OCI-LY3 (cell line): ENCODE measurements around the gene ASIC5.
A peak's percentile ranks its signal among the peaks of the same experiment; 100 is the strongest.
"Not testable (repeated sequence)": the region's sequence is repeated elsewhere in the genome, so short reads cannot be mapped to it uniquely, and the experiment has no call there.

Source experiments
- H2AFZ ChIP-seq: fragments of 200-600, 300-600 bp; shearing (Covaris generic); 2 replicates; pipeline ENCODE4 v1.6.0; 2014; ENCODE audit warnings: antibody characterized with exemption, low read depth, low read length
- H3K27ac ChIP-seq: fragments of 200-600, 300-600 bp; sonication (generic); 2 replicates; pipeline ENCODE4 v1.5.1; 2014; ENCODE audit warnings: mild to moderate bottlenecking, low read length, moderate library complexity, mixed read lengths
- H3K27me3 ChIP-seq: fragments of 200-600, 300-600 bp; sonication (generic); 2 replicates; pipeline ENCODE4 v1.6.1; 2014; ENCODE audit warnings: low read depth, low read length, mixed read lengths
- H3K36me3 ChIP-seq: fragments of 200-600, 300-600 bp; sonication (generic); replicated peaks from 2 replicates; pipeline ENCODE3; 2014; ENCODE audit warnings: low read depth, low read length, mixed read lengths
- H3K4me1 ChIP-seq: fragments of 300-600, 200-600 bp; sonication (generic); 2 replicates; pipeline ENCODE4 v1.6.1; 2014; ENCODE audit warnings: low read length, mixed read lengths
- H3K4me2 ChIP-seq: fragments of 200-600, 300-600 bp; sonication (generic); 2 replicates; pipeline ENCODE4 v1.6.1; 2014; ENCODE audit warnings: low read length, mixed read lengths
- H3K4me3 ChIP-seq: fragments of 300-600, 200-600 bp; sonication (generic); 2 replicates; pipeline ENCODE4 v1.5.1; 2014; ENCODE audit warnings: antibody characterized with exemption, mild to moderate bottlenecking, low read length, moderate library complexity
- H3K79me2 ChIP-seq: fragments of 300-600, 200-600 bp; shearing (Covaris generic); 2 replicates; pipeline ENCODE4 v1.6.1; 2014; ENCODE audit warnings: mild to moderate bottlenecking, low read length, mixed read lengths
- H3K9ac ChIP-seq: fragments of 300-600, 200-600 bp; shearing (Covaris generic); 2 replicates; pipeline ENCODE4 v1.6.0; 2014; ENCODE audit warnings: mild to moderate bottlenecking, low read length, moderate library complexity
- H3K9me3 ChIP-seq: fragments of 200-600, 300-600 bp; shearing (Covaris generic); 2 replicates; pipeline ENCODE4 v1.6.1; 2014; ENCODE audit warnings: low read length, mixed read lengths; ENCODE audit not compliant: insufficient read depth
- H4K20me1 ChIP-seq: fragments of 200-600, 300-600 bp; sonication (generic); 2 replicates; pipeline ENCODE4 v1.6.1; 2016; ENCODE audit warnings: low read length, mixed read lengths; ENCODE audit not compliant: insufficient read depth
- EZH2phosphoT487 ChIP-seq: fragments of 200-600 bp; shearing (Covaris generic); IDR thresholded peaks from 2 replicates; pipeline ENCODE4 v1.6.1; 2018; ENCODE audit warnings: antibody characterized with exemption, mixed run types, low read depth
- TF ChIP-seq, protein P1 (sequence below): fragments of 200-600, 300-600 bp; sonication (generic); IDR thresholded peaks from 2 replicates; pipeline ENCODE4 v1.5.1; 2014; ENCODE audit warnings: antibody characterized with exemption, low read length, low read depth

ASIC5 gene

DNA sequence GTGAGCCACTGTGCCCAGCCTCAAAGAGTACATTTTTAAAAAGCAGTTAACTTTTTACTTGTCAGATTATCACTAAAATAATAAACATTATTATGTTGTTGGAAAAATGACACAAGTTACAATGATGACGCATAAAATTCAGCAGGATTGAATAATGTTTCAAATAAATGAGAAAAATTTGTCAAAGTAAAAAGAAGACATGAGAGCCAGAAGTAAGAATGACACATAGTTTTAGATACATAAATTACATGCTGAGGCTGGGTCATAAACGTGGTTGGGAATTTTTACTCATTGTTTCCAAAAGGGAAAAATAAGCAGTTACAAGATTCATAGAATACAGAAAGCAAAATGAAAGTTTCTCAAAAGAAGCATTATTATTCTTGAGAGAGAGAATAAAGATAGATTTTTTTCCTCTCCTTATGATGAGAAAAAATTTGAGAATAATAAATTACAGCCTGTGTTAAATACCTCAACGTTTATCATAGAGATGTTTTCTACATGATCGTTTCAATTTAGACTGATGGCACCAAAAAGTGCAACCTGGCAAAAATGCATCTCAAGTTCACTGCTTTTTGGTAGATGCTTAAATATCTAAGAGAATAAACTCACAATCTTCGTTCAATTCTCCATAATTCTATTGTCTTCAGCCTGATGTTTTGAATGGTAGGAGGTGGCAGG lies 66.8 kb downstream of the ASIC5 start:
- no peaks in the 10 kb centered on the region for H3K79me2 ChIP-seq

DNA sequence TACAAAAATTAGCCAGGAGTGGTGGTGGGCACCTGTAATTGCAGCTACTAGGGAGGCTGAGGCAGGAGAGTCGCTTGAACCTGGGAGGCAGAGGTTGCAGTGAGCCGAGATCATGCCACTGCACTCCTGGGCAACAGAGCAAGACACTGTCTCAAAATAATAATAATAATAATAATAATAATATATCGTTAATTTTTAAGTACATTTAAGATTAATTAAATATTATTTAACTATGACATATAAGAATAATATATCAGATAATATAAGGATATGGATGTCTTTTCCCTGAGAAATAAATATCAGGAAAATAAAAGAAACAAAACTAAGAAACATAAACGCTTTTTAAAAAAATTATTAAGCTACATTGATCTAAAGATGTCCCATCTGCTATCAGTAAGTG lies 68.5 kb downstream of the ASIC5 start:
- H2AFZ ChIP-seq, H3K9me3 ChIP-seq, H3K4me2 ChIP-seq, H3K4me1 ChIP-seq, H4K20me1 ChIP-seq, H3K27me3 ChIP-seq, H3K9ac ChIP-seq, H3K36me3 ChIP-seq, H3K4me3 ChIP-seq, H3K79me2 ChIP-seq, H3K27ac ChIP-seq: not testable (repeated sequence)

More for the DNA sequence above, 66.8 kb downstream of the ASIC5 start:
- no peak overlapping the region for H3K27ac ChIP-seq
- H3K36me3 ChIP-seq, result no peaks in the 10 kb centered on the region
- no peaks in the 10 kb centered on the region for H3K9me3 ChIP-seq
- no peaks in the 10 kb centered on the region for H4K20me1 ChIP-seq
- H2AFZ ChIP-seq, result no peak overlapping the region
- no peak overlapping the region for H3K4me2 ChIP-seq
- no peak overlapping the region for H3K4me3 ChIP-seq
- no peaks in the 10 kb centered on the region for H3K4me1 ChIP-seq
- H3K27me3 ChIP-seq, result no peaks in the 10 kb centered on the region
- H3K9ac ChIP-seq, result no peak overlapping the region
- TF ChIP-seq EZH2phosphoT487, result no peak
- TF ChIP-seq, protein P1, sequence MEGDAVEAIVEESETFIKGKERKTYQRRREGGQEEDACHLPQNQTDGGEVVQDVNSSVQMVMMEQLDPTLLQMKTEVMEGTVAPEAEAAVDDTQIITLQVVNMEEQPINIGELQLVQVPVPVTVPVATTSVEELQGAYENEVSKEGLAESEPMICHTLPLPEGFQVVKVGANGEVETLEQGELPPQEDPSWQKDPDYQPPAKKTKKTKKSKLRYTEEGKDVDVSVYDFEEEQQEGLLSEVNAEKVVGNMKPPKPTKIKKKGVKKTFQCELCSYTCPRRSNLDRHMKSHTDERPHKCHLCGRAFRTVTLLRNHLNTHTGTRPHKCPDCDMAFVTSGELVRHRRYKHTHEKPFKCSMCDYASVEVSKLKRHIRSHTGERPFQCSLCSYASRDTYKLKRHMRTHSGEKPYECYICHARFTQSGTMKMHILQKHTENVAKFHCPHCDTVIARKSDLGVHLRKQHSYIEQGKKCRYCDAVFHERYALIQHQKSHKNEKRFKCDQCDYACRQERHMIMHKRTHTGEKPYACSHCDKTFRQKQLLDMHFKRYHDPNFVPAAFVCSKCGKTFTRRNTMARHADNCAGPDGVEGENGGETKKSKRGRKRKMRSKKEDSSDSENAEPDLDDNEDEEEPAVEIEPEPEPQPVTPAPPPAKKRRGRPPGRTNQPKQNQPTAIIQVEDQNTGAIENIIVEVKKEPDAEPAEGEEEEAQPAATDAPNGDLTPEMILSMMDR, result no peak

DNA sequence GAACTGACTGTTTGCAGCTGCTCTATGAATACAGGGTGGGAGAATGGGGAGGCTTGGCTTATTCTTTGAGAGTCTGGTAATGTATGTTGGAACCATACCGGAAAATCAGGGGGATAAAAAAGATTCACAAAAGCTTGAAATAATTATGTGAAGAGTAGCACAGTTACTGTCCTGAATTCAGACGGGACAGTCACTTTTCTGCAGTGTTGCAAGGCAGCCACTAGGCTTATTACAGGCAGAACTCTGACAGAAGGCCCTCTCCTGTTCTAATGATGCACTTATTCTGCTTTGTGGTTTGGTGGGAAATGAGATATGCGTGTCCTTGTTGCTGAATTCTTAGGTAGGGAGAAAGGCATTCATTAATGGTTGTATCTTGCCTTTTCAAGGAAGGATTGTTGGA lies 70.1 kb downstream of the ASIC5 start:
- Histone ChIP-seq H3K4me2 (no peak overlapping the region), H3K4me1 (no peaks in the 10 kb centered on the region), H3K4me3 (no peak overlapping the region), H3K27me3 (no peaks in the 10 kb centered on the region), H3K9me3 (no peaks in the 10 kb centered on the region), H3K9ac (no peak overlapping the region), H3K36me3 (no peaks in the 10 kb centered on the region), H3K79me2 (no peaks in the 10 kb centered on the region), H2AFZ (peak overlapping the region; percentile 60), H4K20me1 (no peaks in the 10 kb centered on the region), H3K27ac (no peak overlapping the region)
- no peak for TF ChIP-seq EZH2phosphoT487
- TF ChIP-seq, protein P1, result peak; percentile 58

DNA sequence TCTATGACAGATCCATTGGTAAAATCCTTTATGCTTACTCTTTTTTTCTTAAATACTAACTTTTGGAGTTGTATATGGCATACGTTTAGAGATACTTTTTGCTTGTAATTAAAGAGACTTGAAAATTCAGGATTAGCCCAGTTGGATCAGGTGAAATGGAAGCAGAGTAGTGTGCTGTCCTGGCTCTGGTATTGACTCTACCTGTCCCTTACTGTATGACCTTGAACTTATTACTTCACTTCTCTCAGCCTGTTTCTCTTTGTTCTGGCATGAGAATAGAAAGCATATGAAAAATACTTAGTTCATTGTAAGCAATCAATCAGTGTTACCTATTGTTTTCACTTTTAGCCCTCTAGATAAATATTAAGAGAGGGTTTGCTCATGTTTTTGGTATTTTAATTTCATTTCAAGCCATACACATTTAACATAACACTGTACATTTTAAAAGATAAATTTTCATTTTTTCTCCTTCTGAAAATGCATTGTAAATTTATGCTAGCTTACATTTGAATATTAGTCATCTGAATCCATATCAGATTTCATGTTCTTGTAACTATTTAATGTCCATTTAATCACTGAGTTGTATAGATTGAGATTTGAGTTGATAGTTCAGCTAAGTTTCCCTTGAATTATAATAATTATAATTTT lies 71.4 kb downstream of the ASIC5 start:
- no peaks in the 10 kb centered on the region for H3K27me3 ChIP-seq
- no peak overlapping the region for H3K27ac ChIP-seq
- H3K79me2 ChIP-seq, result no peaks in the 10 kb centered on the region
- peaks cover 2% of the 10 kb centered on the region for H3K4me1 ChIP-seq
- no peak overlapping the region for H3K9ac ChIP-seq
- H2AFZ ChIP-seq, result no peak overlapping the region
- H3K9me3 ChIP-seq, result no peaks in the 10 kb centered on the region
- no peak overlapping the region for H3K4me2 ChIP-seq
- no peak for TF ChIP-seq EZH2phosphoT487
- TF ChIP-seq, protein P1, result no peak
- H3K36me3 ChIP-seq, result no peaks in the 10 kb centered on the region
- H3K4me3 ChIP-seq, result no peak overlapping the region
- H4K20me1 ChIP-seq, result no peaks in the 10 kb centered on the region
